ENCODE measurements around the gene HMCN2. TPM values are rescaled to one million over a fixed set of nuclear protein-coding genes. Genes with fewer than 3 reads are reported as not detected.

The HMCN2 gene
- total RNA-seq, 2 donors from 2014 or later = 20.1 to 30.6 TPM

- H3K27me3 ChIP-seq = no peaks in the 10 kb centered on the region
- no peaks in the 10 kb centered on the region for H3K9me3 ChIP-seq
- no peak for DNase-seq
- intact Hi-C loops (cut with DNase I) = no loop called here
- H3K4me1 ChIP-seq = no peaks in the 10 kb centered on the region
- no peaks in the 10 kb centered on the region for H3K36me3 ChIP-seq
- H3K4me3 ChIP-seq = no peak overlapping the region
- H3K9ac ChIP-seq (ENCODE audit: low read depth in 2 of 2, low read length in 2 of 2) = no peak overlapping the region
- TF ChIP-seq, protein P1, sequence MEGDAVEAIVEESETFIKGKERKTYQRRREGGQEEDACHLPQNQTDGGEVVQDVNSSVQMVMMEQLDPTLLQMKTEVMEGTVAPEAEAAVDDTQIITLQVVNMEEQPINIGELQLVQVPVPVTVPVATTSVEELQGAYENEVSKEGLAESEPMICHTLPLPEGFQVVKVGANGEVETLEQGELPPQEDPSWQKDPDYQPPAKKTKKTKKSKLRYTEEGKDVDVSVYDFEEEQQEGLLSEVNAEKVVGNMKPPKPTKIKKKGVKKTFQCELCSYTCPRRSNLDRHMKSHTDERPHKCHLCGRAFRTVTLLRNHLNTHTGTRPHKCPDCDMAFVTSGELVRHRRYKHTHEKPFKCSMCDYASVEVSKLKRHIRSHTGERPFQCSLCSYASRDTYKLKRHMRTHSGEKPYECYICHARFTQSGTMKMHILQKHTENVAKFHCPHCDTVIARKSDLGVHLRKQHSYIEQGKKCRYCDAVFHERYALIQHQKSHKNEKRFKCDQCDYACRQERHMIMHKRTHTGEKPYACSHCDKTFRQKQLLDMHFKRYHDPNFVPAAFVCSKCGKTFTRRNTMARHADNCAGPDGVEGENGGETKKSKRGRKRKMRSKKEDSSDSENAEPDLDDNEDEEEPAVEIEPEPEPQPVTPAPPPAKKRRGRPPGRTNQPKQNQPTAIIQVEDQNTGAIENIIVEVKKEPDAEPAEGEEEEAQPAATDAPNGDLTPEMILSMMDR (IDR thresholded peaks at IDR 0.05) = no peak
- no peak overlapping the region for H3K27ac ChIP-seq
These were observed 103.1 kb downstream of the HMCN2 start for GRCh38 chr9:130368631-130369103.

DNA sequence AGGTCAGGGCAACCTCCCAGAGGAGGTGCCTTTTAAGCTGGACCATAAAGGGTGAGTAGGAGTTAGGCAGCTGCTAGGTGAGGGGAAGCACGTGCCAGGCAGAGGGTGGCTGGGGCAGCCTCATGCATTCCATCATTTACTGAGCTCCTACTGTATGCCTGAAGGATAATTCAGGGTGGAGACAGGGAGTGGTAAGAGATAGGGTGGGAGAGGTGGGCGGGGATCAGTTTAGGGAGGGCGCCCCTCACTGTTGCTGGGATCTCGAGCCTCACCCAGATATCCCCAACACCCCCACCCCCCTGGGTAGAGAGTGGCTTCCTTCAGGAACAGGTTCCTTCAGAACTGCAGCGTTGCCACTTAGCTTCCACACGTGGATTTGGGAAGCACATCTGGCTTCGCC, 104.7 kb downstream of the HMCN2 start:
- Histone ChIP-seq H3K9me3 (no peaks in the 10 kb centered on the region), H3K4me1 (no peaks in the 10 kb centered on the region), H3K4me3 (no peak overlapping the region), H3K27me3 (no peaks in the 10 kb centered on the region), H3K36me3 (no peaks in the 10 kb centered on the region), H3K9ac (ENCODE audit: low read depth in 2 of 2, low read length in 2 of 2) (no peak overlapping the region), H3K27ac (no peak overlapping the region)
- intact Hi-C loops (cut with DNase I) = no loop called here
- DNase-seq = no peak
- TF ChIP-seq, protein P1 (IDR thresholded peaks at IDR 0.05) = no peak

- H3K9ac ChIP-seq (ENCODE audit: low read depth in 2 of 2, low read length in 2 of 2) = no peak overlapping the region
- H3K9me3 ChIP-seq = no peaks in the 10 kb centered on the region
- no peak overlapping the region for H3K4me3 ChIP-seq
- no peaks in the 10 kb centered on the region for H3K27me3 ChIP-seq
- no peak for DNase-seq
- no peaks in the 10 kb centered on the region for H3K4me1 ChIP-seq
- no peak overlapping the region for H3K27ac ChIP-seq
- intact Hi-C loops (cut with DNase I) = no loop called here
- no peaks in the 10 kb centered on the region for H3K36me3 ChIP-seq
- TF ChIP-seq, protein P1 (IDR thresholded peaks at IDR 0.05) = no peak
These were observed 105.8 kb downstream of the HMCN2 start for GRCh38 chr9:130371196-130371966.

- intact Hi-C loops (cut with DNase I) = no loop called here
- H3K9me3 ChIP-seq = no peaks in the 10 kb centered on the region
- H3K27me3 ChIP-seq = no peaks in the 10 kb centered on the region
- no peak for DNase-seq
- no peak overlapping the region for H3K9ac ChIP-seq (ENCODE audit: low read depth in 2 of 2, low read length in 2 of 2)
- H3K36me3 ChIP-seq = no peaks in the 10 kb centered on the region
- H3K4me3 ChIP-seq = no peak overlapping the region
- H3K4me1 ChIP-seq = no peaks in the 10 kb centered on the region
- no peak overlapping the region for H3K27ac ChIP-seq
- TF ChIP-seq, protein P1 (IDR thresholded peaks at IDR 0.05) = no peak
These were observed 106.5 kb downstream of the HMCN2 start for GRCh38 chr9:130372057-130372456.

- no peak for DNase-seq
- no peak overlapping the region for H3K27ac ChIP-seq
- TF ChIP-seq, protein P1 (IDR thresholded peaks at IDR 0.05) = no peak
- H3K4me1 ChIP-seq = no peaks in the 10 kb centered on the region
- no peaks in the 10 kb centered on the region for H3K9me3 ChIP-seq
- H3K4me3 ChIP-seq = no peak overlapping the region
- no peaks in the 10 kb centered on the region for H3K27me3 ChIP-seq
- no peak overlapping the region for H3K9ac ChIP-seq (ENCODE audit: low read depth in 2 of 2, low read length in 2 of 2)
- no peaks in the 10 kb centered on the region for H3K36me3 ChIP-seq
- intact Hi-C loops (cut with DNase I) = no loop called here
These were observed 108.2 kb downstream of the HMCN2 start for GRCh38 chr9:130373679-130374325.
